ENCODE measurements around the gene PRMT3. TPM values are rescaled to one million over a fixed set of nuclear protein-coding genes. Genes with fewer than 3 reads are reported as not detected.
"Not testable (repeated sequence)": the region's sequence is repeated elsewhere in the genome, so short reads cannot be mapped to it uniquely, and the experiment has no call there.

The PRMT3 gene
- total RNA-seq, 1 experiment from 2014 or later, result 23.5 TPM

DNA sequence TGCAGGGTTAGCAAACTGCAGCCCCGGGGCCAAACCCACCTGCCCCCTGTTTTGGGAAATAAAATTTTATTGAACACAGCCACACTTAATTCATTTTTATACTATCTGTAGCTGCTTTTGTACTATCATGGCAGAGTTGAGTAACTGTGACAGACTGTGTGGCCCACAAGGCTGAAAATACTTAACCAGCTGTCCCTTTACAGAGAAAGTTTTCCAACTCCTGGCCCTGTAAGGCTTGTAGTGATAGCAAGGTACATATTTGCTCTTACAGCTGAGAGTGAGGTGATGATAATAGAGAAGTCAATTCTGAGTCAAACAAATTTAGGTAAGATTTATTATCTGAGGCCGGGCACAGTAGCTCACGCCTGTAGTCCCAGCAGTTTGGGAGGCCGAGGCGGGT lies 124.5 kb downstream of the PRMT3 start:
- DNase-seq (ENCODE audit: low read depth), result no peak

GRCh38 chr11:20512869-20513268 lies 125.4 kb downstream of the PRMT3 start:
- no peak for DNase-seq (ENCODE audit: low read depth)

GRCh38 chr11:20518323-20518834 lies 130.9 kb downstream of the PRMT3 start:
- no peak for DNase-seq (ENCODE audit: low read depth)

GRCh38 chr11:20522536-20522935 lies 135.0 kb downstream of the PRMT3 start:
- DNase-seq (ENCODE audit: low read depth), result no peak

DNA sequence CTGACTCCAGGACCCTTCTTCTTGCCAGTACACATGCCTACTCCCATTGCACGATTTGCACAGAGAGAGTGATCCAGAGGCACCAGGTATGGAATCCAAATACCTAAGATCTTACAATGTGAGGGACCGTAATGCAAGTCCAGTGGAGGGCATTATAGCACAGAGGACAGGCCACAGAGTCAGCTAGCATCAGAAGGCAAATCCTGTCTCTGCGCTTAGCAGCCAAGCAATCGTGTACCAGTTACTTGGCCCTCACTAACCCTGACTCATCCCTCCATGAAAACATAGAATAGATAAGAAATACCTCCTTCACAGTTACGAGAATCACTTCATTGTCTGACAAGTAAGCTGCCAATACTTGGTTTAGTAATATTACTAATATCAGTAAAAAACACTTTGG lies 142.2 kb downstream of the PRMT3 start:
- no peak for DNase-seq (ENCODE audit: low read depth)

GRCh38 chr11:20530942-20531703 lies 143.6 kb downstream of the PRMT3 start:
- no peak for DNase-seq (ENCODE audit: low read depth)

- no peak for DNase-seq (ENCODE audit: low read depth)
Observed at GRCh38 chr11:20535271-20535881, 147.9 kb downstream of the PRMT3 start.

DNA sequence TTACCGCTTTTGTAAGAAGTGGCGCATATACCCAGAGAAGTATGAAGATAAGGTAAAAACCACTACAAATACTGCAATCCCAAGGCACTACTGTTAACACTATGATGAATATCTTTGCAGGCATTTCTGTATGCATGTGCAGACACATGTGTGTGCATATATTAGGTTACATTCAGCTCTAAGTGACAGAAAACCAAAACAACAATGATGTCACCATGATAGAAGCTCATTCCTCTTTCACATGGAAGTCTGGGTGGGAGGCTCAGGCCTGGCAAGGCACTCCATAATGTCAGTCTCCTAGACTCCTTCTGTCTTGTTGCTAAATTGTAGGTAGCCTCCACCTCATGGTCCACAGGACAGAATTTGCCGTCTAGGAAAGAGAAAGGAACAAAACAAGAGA lies 148.8 kb downstream of the PRMT3 start:
- no peak for DNase-seq (ENCODE audit: low read depth)

GRCh38 chr11:20536784-20537183 lies 149.3 kb downstream of the PRMT3 start:
- DNase-seq (ENCODE audit: low read depth), result no peak

- DNase-seq (ENCODE audit: low read depth), result no peak
Observed at GRCh38 chr11:20541503-20541902, 154.0 kb downstream of the PRMT3 start.

- no peak for DNase-seq (ENCODE audit: low read depth)
Observed at GRCh38 chr11:20544603-20545237, 157.2 kb downstream of the PRMT3 start.

- no peak for DNase-seq (ENCODE audit: low read depth)
Observed at GRCh38 chr11:20547411-20547810, 159.9 kb downstream of the PRMT3 start.

- no peak for DNase-seq (ENCODE audit: low read depth)
Observed at GRCh38 chr11:20551096-20551495, 163.6 kb downstream of the PRMT3 start.

DNA sequence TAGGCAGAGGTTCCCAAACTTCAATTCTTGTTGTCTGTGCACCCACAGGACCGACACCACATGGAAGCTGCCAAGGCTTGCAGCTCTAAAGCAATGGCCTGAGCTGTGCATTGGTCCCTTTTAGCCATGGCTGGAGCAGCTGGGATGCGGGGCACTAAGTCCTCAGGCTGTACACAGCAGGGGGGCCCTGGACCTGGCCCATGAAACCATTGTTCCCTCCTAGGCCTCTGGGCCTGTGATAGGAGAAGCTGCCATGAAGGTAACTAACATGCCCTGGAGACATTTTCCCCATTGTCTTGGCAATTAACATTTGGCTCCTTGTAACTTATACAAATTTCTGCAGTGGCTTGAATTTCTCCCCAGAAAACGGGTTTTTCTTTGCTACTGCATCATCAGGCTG lies 168.3 kb downstream of the PRMT3 start:
- no peak for DNase-seq (ENCODE audit: low read depth)

DNA sequence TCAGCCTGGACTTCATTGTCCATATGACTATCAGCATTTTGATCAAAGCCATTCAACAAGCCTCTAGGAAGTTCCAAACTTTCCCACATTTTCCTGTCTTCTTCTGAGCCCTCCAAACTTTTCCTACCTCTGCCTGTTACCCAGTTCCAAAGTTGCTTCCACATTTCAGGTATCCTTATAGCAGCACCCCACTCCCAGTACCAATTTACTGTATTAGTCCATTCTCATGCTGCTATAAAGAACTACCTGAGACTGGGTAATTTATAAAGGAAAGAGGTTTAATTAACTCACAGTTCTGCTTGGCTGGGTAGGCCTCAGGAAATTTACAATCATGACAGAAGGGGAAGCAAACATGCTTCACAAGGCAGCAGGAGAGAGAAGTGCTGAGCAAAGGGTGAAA lies 168.9 kb downstream of the PRMT3 start:
- not testable (repeated sequence) for DNase-seq (ENCODE audit: low read depth)

- no peak for DNase-seq (ENCODE audit: low read depth)
Observed at GRCh38 chr11:20558741-20559140, 171.2 kb downstream of the PRMT3 start.

Other genes starting within 250 kb of the PRMT3 start
- not detected in 2 replicates for gene DBX1, start 227.2 kb upstream of the PRMT3 start, total RNA-seq (2014; rRNA removed)
- 44.1 and 46.7 TPM in 2 replicates for gene HTATIP2, start 24.0 kb upstream of the PRMT3 start, total RNA-seq (2014; rRNA removed)
- gene SLC6A5, start 211.9 kb downstream of the PRMT3 start, total RNA-seq (2014; rRNA removed), result not detected in 2 replicates

Measured in LHCN-M2 (cell line).